ENCODE results near the gene VSTM1. TPM values are rescaled to one million over a fixed set of nuclear protein-coding genes. Genes with fewer than 3 reads are reported as not detected.

VSTM1 gene
- total RNA-seq, 4 donors from 2014 or later = not detected

GRCh38 chr19:54084410-54084809 lies 20.7 kb upstream of the VSTM1 start:
- peaks cover 9% of the 10 kb centered on the region for H3K9me3 ChIP-seq
- no peaks in the 10 kb centered on the region for H3K4me1 ChIP-seq
- peaks cover 5% of the 10 kb centered on the region for H3K27me3 ChIP-seq
- TF ChIP-seq POLR2A (IDR thresholded peaks at IDR 0.05) (no peak), EP300 (IDR thresholded peaks at IDR 0.05) (no peak), POLR2AphosphoS5 (IDR thresholded peaks at IDR 0.05) (no peak), CTCF (IDR thresholded peaks at IDR 0.05) (no peak)
- 98% methylated on average over 3 of the region's 3 CpGs for WGBS
- H3K27ac ChIP-seq = no peak overlapping the region
- H3K36me3 ChIP-seq = no peaks in the 10 kb centered on the region
- DNase-seq (ENCODE audit: low spot score in 2 of 2) = no peak
- no peak overlapping the region for H3K4me3 ChIP-seq

- DNase-seq (ENCODE audit: low spot score in 2 of 2) = no peak
- no peaks in the 10 kb centered on the region for H3K4me1 ChIP-seq
- WGBS = 87% methylated on average over 7 of the region's 7 CpGs
- TF ChIP-seq EP300 (IDR thresholded peaks at IDR 0.05) = no peak
- TF ChIP-seq POLR2A (IDR thresholded peaks at IDR 0.05) = no peak
- TF ChIP-seq POLR2AphosphoS5 (IDR thresholded peaks at IDR 0.05) = no peak
- TF ChIP-seq CTCF (IDR thresholded peaks at IDR 0.05) = no peak
- H3K4me3 ChIP-seq = no peak within 1 kb of the TSS
- H3K27me3 ChIP-seq = peaks cover 5% of the 10 kb centered on the region
- H3K27ac ChIP-seq = no peak within 1 kb of the TSS
- H3K36me3 ChIP-seq = no peaks in the 10 kb centered on the region
- peaks cover 9% of the 10 kb centered on the region for H3K9me3 ChIP-seq
These were observed 17.3 kb upstream of the VSTM1 start, which contains the start of gene TARM1 for GRCh38 chr19:54081032-54081431. Gene TARM1, minus strand, starts transcription at chr19:54081365. Its CDS starts 25 bp downstream, at chr19:54081340.

GRCh38 chr19:54077334-54077733 lies 13.6 kb upstream of the VSTM1 start:
- Histone ChIP-seq H3K4me3 (no peak overlapping the region), H3K27ac (no peak overlapping the region), H3K9me3 (peaks cover 9% of the 10 kb centered on the region), H3K4me1 (no peaks in the 10 kb centered on the region), H3K36me3 (no peaks in the 10 kb centered on the region), H3K27me3 (no peaks in the 10 kb centered on the region)
- TF ChIP-seq CTCF (IDR thresholded peaks at IDR 0.05) (no peak), POLR2AphosphoS5 (IDR thresholded peaks at IDR 0.05) (no peak), EP300 (IDR thresholded peaks at IDR 0.05) (no peak), POLR2A (IDR thresholded peaks at IDR 0.05) (no peak)
- no peak for DNase-seq (ENCODE audit: low spot score in 2 of 2)
- 75% methylated on average over 5 of the region's 5 CpGs for WGBS

- Histone ChIP-seq H3K36me3 (no peaks in the 10 kb centered on the region), H3K9me3 (no peaks in the 10 kb centered on the region), H3K27ac (no peak overlapping the region), H3K27me3 (no peaks in the 10 kb centered on the region), H3K4me3 (no peak overlapping the region), H3K4me1 (no peaks in the 10 kb centered on the region)
- TF ChIP-seq EP300 (IDR thresholded peaks at IDR 0.05) (no peak), CTCF (IDR thresholded peaks at IDR 0.05) (no peak), POLR2AphosphoS5 (IDR thresholded peaks at IDR 0.05) (no peak), POLR2A (IDR thresholded peaks at IDR 0.05) (no peak)
- DNase-seq (ENCODE audit: low spot score in 2 of 2) = no peak
- 71% methylated on average over 9 of the region's 9 CpGs for WGBS
These were observed 11.2 kb upstream of the VSTM1 start for GRCh38 chr19:54074851-54075250.

- no peak overlapping the region for H3K4me3 ChIP-seq
- no peaks in the 10 kb centered on the region for H3K4me1 ChIP-seq
- no peaks in the 10 kb centered on the region for H3K36me3 ChIP-seq
- no peaks in the 10 kb centered on the region for H3K27me3 ChIP-seq
- 92% methylated on average over 10 of the region's 10 CpGs for WGBS
- TF ChIP-seq POLR2A (IDR thresholded peaks at IDR 0.05) (no peak), POLR2AphosphoS5 (IDR thresholded peaks at IDR 0.05) (no peak), EP300 (IDR thresholded peaks at IDR 0.05) (no peak), CTCF (IDR thresholded peaks at IDR 0.05) (no peak)
- H3K9me3 ChIP-seq = peaks cover 4% of the 10 kb centered on the region
- no peak for DNase-seq (ENCODE audit: low spot score in 2 of 2)
- no peak overlapping the region for H3K27ac ChIP-seq
These were observed 10.1 kb upstream of the VSTM1 start for GRCh38 chr19:54073829-54074228.
